DOHH2 (cell line): ENCODE measurements around the gene MFAP5.

Source experiments
- H3F3A ChIP-seq: fragments of 200-600 bp; sonication (generic), shearing (Covaris generic); 2 replicates; pipeline ENCODE4 v1.6.0; 2016; ENCODE audit warnings: antibody characterized with exemption, mild to moderate bottlenecking; ENCODE audit not compliant: control insufficient read depth, insufficient read depth
- H3K27ac ChIP-seq: fragments of 200-600 bp; sonication (generic); 2 replicates; pipeline ENCODE4 v1.5.1; 2014; ENCODE audit warnings: low read depth, mild to moderate bottlenecking, low read length, moderate library complexity
- H3K27me3 ChIP-seq: fragments of 200-600 bp; sonication (generic); 2 replicates; pipeline ENCODE4 v1.6.1; 2014; ENCODE audit warnings: mild to moderate bottlenecking, low read length, mixed read lengths; ENCODE audit not compliant: control insufficient read depth
- H3K36me3 ChIP-seq: fragments of 200-600 bp; sonication (generic); 2 replicates; pipeline ENCODE4 v1.6.1; 2014; ENCODE audit warnings: mild to moderate bottlenecking, low read length, moderate library complexity, mixed read lengths; ENCODE audit not compliant: control insufficient read depth
- H3K4me1 ChIP-seq: fragments of 200-600 bp; sonication (generic); 2 replicates; pipeline ENCODE4 v1.6.1; 2014; ENCODE audit warnings: mild to moderate bottlenecking, low read length, mixed read lengths; ENCODE audit not compliant: control insufficient read depth
- H3K4me2 ChIP-seq: fragments of 200-600 bp; sonication (generic); 2 replicates; pipeline ENCODE4 v1.6.0; 2014; ENCODE audit warnings: mild to moderate bottlenecking, low read length, moderate library complexity
- H3K4me3 ChIP-seq: fragments of 200-600 bp; sonication (generic); 2 replicates; pipeline ENCODE4 v1.5.1; 2014; ENCODE audit warnings: mild to moderate bottlenecking, low read length, mixed read lengths
- H3K79me2 ChIP-seq: fragments of 200-600 bp; sonication (generic); 2 replicates; pipeline ENCODE4 v1.6.1; 2014; ENCODE audit warnings: mild to moderate bottlenecking, low read length, mixed read lengths; ENCODE audit not compliant: control insufficient read depth
- H3K9me2 ChIP-seq: fragments of 200-600 bp; sonication (generic); replicated peaks from 2 replicates; pipeline ENCODE4 v1.6.1; 2014; ENCODE audit warnings: mild to moderate bottlenecking, low read length, mixed read lengths; ENCODE audit not compliant: control insufficient read depth
- H3K9me3 ChIP-seq: fragments of 200-600 bp; sonication (generic); 2 replicates; pipeline ENCODE4 v1.6.1; 2014; ENCODE audit warnings: antibody characterized with exemption, low read length, mixed read lengths; ENCODE audit not compliant: control insufficient read depth, insufficient read depth
- H4K20me1 ChIP-seq: fragments of 200-600 bp; sonication (generic); 2 replicates; pipeline ENCODE4 v1.6.0; 2014; ENCODE audit warnings: low read depth, mild to moderate bottlenecking, antibody characterized with exemption, low read length, moderate library complexity; ENCODE audit not compliant: control insufficient read depth, insufficient read depth
- EZH2phosphoT487 ChIP-seq: fragments of 200-600 bp; sonication (generic); IDR thresholded peaks from 2 replicates; pipeline ENCODE4 v1.6.1; 2017; ENCODE audit warnings: borderline replicate concordance, mild to moderate bottlenecking, antibody characterized with exemption, low read length, moderate library complexity, mixed read lengths
- TF ChIP-seq, protein P1 (sequence below): fragments of 200-600 bp; sonication (generic); IDR thresholded peaks from one replicate; pipeline ENCODE4 v1.5.1; 2014; ENCODE audit warnings: antibody characterized with exemption, mild to moderate bottlenecking, low read depth, low read length; ENCODE audit not compliant: poor library complexity, severe bottlenecking

Gene MFAP5

DNA sequence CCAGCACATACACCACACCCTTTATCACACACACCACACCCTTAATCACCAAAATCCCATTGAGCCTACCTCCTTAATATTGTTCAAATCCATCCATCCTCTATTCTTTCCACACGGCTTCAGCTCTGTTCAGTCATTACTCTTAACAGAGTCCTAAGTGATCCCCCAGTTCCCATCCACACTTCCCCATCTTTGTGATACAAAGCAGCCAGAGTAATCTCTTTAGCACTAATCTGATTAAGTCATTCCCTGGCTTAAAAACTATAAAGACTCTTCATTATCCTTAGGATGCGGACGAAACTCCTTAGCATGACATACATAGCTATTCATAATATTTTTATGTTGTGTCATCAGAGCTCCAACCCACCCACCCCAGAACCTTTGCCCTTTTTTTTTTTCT, 14.7 kb upstream of the MFAP5 start:
- Histone ChIP-seq H3F3A (no peaks in the 10 kb centered on the region), H3K4me2 (no peak overlapping the region), H3K4me3 (no peak overlapping the region), H3K27ac (no peak overlapping the region), H3K36me3 (no peaks in the 10 kb centered on the region), H3K79me2 (no peaks in the 10 kb centered on the region), H3K9me3 (no peaks in the 10 kb centered on the region), H3K9me2 (no peaks in the 10 kb centered on the region), H3K4me1 (peaks cover 27% of the 10 kb centered on the region), H4K20me1 (no peaks in the 10 kb centered on the region), H3K27me3 (no peaks in the 10 kb centered on the region)
- TF ChIP-seq EZH2phosphoT487 = no peak
- TF ChIP-seq, protein P1, sequence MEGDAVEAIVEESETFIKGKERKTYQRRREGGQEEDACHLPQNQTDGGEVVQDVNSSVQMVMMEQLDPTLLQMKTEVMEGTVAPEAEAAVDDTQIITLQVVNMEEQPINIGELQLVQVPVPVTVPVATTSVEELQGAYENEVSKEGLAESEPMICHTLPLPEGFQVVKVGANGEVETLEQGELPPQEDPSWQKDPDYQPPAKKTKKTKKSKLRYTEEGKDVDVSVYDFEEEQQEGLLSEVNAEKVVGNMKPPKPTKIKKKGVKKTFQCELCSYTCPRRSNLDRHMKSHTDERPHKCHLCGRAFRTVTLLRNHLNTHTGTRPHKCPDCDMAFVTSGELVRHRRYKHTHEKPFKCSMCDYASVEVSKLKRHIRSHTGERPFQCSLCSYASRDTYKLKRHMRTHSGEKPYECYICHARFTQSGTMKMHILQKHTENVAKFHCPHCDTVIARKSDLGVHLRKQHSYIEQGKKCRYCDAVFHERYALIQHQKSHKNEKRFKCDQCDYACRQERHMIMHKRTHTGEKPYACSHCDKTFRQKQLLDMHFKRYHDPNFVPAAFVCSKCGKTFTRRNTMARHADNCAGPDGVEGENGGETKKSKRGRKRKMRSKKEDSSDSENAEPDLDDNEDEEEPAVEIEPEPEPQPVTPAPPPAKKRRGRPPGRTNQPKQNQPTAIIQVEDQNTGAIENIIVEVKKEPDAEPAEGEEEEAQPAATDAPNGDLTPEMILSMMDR = no peak

DNA sequence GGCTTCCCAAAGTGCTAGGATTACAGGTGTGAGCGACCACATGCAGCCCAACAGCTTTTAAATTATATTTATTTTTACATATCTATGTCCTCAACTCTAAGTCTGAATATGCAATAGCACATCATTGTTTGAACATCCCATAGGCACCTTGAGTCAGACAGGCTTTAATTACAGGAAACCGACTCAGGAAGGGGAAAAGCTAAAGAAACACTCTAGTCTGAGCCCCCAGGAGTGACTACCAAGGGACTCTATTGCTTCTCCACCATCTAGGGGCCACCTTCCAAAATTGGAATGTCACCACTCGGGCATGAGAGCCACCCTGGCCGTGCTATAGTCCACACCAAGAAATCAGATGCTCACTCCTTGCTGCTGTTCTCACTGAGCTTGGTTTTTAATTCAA, 14.0 kb upstream of the MFAP5 start:
- Histone ChIP-seq H3K27ac (no peak overlapping the region), H3K9me2 (no peaks in the 10 kb centered on the region), H3K9me3 (no peaks in the 10 kb centered on the region), H3K4me3 (no peak overlapping the region), H3K79me2 (no peaks in the 10 kb centered on the region), H3K4me2 (no peak overlapping the region), H3K27me3 (no peaks in the 10 kb centered on the region), H3K4me1 (peaks cover 19% of the 10 kb centered on the region), H3F3A (no peaks in the 10 kb centered on the region), H3K36me3 (no peaks in the 10 kb centered on the region), H4K20me1 (no peaks in the 10 kb centered on the region)
- TF ChIP-seq, protein P1 = no peak
- no peak for TF ChIP-seq EZH2phosphoT487

DNA sequence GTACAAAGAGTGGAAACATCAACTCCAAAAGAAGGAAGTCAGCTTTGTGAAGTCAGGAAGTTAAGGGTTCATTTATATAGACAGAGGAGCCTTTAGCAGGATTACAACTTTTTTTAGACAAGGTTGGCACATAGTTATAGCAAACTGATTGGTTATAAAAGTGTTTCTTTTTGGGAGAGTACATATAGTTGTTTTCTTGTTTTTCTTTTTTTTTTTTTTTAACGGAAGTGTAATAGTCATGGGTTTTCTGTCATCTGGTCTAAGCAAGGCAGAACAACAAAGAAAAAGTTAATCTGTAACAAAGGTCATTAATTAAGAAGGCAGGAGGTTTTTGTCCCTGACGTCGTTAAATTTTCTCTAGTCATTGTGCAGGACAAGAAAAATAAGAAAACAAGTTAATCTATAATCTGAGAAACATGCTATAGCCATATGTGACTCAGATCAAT, 13.0 kb upstream of the MFAP5 start:
- peak overlapping the region; percentile 32 for H3K4me2 ChIP-seq
- H4K20me1 ChIP-seq = no peaks in the 10 kb centered on the region
- H3F3A ChIP-seq = no peaks in the 10 kb centered on the region
- peaks cover 3% of the 10 kb centered on the region; the same call in 1 of the 2 replicates for H3K9me3 ChIP-seq
- peaks cover 19% of the 10 kb centered on the region for H3K4me1 ChIP-seq
- H3K9me2 ChIP-seq = no peaks in the 10 kb centered on the region
- no peaks in the 10 kb centered on the region for H3K27me3 ChIP-seq
- H3K36me3 ChIP-seq = no peaks in the 10 kb centered on the region
- H3K27ac ChIP-seq = peak overlapping the region; percentile 15; the same call in 1 of the 2 replicates
- no peak for TF ChIP-seq EZH2phosphoT487
- TF ChIP-seq, protein P1 = no peak
- H3K4me3 ChIP-seq = no peak overlapping the region
- H3K79me2 ChIP-seq = no peaks in the 10 kb centered on the region
